NCI-H2196 treated with DMSO at 0.1 percent for 48 hours (cell line): ENCODE measurements around the gene FAM200C.

Experiments
- DNase-seq: peaks from one replicate; lab custom pipeline; 2025; ENCODE audit not compliant: unreplicated experiment; lab: John Stamatoyannopoulos, UW

Gene FAM200C

DNA sequence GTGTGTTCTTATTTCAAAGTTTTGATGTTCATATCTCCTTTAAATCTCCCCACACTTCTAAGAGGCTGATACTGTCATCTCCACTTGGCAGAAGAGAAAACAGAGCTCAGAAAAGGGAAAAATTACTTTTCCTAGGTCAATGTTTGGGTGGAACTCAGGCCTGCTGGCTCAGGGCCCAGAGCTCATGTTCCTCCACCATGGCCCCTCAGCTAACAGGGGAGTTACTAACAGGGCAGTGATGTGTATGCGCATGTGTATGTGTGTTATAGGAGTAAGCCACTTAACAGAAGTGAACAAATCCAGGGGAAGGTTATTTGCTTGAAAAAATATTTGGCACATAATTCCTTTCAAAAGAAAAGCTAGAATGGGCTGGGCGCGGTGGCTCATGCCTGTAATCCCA, 32.0 kb downstream of the FAM200C start:
- DNase-seq: no peak

GRCh38 chr5:160367261-160367660, 32.6 kb downstream of the FAM200C start:
- DNase-seq: no peak

- no peak for DNase-seq
These were observed 33.6 kb downstream of the FAM200C start for GRCh38 chr5:160366230-160366629.

DNA sequence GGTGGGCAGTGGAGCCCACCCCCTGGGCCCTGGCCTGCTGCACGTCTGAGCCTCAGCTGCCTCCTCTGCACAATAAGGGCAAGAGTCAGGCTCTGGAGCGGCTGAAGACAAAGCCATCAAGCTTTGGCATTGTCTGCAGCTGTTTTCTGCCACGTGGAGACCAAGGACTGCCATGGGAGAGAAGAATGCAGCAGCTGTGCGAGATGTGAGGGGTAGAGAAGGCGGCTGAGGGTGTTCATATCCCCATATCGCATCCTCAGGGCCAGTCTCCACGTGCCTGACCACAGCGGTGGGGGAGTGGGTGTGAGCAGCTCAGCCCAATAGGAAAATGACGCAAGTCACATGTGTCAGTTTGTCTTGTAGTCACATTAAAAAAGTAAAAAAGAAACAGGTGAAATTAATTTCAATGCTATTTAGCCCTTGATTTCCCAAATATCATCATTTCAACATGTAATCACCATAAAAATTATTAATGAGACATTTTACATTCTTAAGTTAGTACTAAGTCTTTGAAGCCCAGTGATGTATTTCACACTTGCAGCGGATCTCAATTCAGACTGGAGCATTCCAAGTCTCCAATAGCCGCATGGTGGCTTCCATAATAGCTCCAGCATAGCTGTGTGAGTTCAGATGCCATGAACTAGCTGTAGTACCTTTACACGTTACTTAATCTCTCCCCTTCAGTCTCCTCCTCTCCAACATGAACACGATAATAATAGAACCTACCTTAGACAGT, 36.0 kb downstream of the FAM200C start:
- no peak for DNase-seq

DNA sequence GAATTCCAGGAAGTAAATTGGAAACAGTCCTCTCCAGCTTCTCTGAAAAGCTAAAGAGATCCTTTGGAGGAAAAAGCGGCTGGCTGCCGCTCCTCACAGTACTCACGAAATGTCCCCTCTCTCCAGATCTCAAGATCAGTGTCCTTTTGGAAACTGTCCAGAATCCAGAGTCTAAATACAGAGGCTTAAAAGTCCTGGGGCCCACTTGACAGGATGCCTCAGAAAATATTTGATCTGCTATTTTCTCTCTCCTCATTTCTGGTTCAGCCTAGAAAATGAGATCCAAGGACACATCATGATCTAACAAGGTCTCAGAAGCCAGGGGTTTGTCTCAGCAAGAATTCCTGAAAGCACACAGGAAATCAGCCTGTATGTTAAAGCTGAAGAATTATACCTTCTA, 36.6 kb downstream of the FAM200C start:
- no peak for DNase-seq

- DNase-seq: no peak
These were observed 38.1 kb downstream of the FAM200C start for GRCh38 chr5:160361624-160362228.

DNA sequence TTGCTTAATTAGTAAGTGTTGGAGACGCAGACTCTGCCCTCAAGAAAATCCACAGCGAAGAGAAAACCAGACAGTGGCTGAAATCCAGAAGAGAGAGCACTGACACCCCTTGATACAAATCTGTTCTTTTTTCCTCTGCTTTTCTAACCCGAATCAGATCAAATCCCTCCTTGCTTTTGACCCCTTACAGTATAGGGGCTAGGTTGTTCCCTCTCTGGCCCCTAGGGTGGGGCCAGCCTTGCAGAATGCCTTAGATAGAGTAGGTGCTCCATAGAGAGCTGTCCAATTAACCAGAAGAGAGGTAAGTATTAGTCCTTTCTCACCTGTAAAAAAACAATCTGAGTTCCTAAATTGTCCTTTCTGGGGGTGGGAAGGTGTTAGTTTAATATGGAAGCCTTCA, 39.5 kb downstream of the FAM200C start:
- no peak for DNase-seq

- no peak for DNase-seq
These were observed 40.0 kb downstream of the FAM200C start for GRCh38 chr5:160359816-160360215.

GRCh38 chr5:160359242-160359641, 40.6 kb downstream of the FAM200C start:
- DNase-seq: no peak

DNA sequence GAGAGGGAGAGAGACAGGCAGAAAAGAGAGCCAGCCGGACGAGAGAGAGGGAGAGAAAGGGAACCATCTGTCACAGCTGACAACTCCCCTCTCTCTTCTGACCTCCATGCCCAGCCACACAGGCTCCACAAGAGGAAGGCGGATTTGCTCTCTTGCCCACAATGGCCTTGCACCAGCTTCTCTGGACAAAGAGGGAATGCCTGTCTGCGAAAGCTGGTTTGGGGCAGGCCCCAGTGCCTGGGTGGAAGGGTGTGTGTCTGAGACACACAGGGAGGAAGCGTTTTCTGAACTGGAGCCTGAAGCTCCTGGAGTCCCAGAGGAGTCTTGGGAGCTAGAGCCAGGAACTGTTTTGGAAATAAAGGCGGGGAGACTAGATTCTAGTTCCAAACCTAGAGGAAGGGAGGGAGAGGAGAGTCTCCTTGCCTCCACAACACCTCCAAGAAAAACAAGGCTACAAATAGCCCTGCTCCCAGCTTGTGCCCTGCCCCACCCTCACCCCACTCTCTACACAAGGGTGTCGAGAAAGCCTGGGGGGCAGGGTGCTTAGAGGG, 41.9 kb downstream of the FAM200C start:
- no peak for DNase-seq

GRCh38 chr5:160357394-160357793, 42.5 kb downstream of the FAM200C start:
- DNase-seq: no peak

GRCh38 chr5:160356550-160357347, 43.1 kb downstream of the FAM200C start:
- DNase-seq: no peak

DNA sequence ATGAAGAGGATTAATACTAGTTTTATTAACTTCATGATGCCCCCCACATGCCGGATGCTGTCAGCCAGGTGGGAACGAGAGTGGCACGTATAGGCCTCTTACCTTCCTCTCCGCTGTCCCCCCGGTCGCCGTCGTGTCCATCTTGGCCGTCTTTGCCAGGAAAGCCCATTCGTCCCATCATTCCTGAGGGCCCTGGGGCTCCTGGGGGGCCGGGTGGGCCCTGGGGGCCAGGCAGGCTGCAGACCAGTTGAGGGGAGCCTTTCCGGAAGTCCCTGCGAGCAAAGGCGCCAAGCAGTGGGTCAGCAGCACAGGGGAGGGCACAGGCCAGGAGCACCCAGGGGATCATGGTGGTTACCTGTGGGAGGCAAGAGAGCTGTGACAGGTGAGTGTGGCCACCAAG, 45.2 kb downstream of the FAM200C start:
- no peak for DNase-seq

DNA sequence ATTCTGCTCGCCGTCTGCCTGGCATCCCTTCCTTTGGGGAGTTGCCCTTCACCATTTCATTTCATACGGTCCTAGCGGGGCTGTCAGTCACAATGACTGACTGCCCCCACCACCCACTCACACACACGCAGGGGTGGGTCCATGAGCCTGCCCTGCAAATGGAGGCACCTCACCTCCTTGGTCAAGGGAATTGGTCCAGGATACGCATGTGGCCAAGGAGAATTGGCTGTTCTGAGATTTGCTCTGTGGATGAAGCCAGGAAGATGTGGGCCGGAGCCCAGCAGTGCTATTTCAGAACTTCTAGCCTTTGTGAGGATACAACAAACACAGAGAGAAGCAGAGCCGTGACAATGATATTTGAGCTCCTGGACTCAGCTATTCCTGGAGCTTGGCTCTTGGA, 46.5 kb downstream of the FAM200C start:
- no peak for DNase-seq

- no peak for DNase-seq
These were observed 47.5 kb downstream of the FAM200C start for GRCh38 chr5:160352308-160352707.

GRCh38 chr5:160349935-160350303, 49.9 kb downstream of the FAM200C start:
- DNase-seq: no peak

DNA sequence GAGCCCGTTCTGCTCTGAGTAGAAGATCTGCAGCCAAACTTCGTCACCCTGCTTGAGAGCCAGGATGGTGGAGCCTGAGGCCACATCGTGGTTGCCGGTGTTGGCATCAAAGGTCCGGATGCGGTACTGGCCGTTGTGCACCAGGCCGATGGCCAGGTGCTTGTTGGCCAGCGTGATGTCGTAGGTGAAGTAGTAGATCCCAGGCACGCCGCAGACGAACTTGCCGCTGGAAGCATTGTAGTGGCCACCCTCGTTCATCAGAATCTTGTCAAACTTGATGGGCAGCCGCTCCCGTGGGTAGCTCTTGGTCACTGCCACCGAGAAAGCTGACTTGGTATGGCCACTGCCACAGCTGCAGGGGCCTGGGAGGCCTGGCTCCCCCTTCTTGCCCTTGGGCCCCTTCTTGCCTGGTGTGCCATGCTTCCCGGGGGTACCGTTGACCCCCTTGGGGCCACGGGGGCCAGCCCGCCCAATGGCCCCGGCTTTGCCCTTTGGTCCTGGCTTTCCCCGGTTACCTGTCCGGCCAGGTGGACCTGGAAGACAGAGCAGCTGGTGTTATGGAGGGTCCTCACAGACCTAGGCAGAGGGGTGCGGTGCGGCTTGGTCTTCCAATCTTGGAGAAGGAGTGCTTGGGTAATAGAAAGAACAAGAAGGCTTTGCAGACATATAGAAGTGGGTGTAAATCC, 50.5 kb downstream of the FAM200C start:
- DNase-seq: no peak

- no peak for DNase-seq
These were observed 51.8 kb downstream of the FAM200C start for GRCh38 chr5:160348080-160348479.

- no peak for DNase-seq
These were observed 52.4 kb downstream of the FAM200C start for GRCh38 chr5:160347448-160347847.
